HG02885 (cell line): ENCODE measurements around the gene PRXL2B.

Source experiments
- ATAC-seq: cut with Tn5 transposase; IDR thresholded peaks from one replicate; pipeline ENCODE4 v1.9.1; 2021; ENCODE audit warnings: mild to moderate bottlenecking; ENCODE audit not compliant: unreplicated experiment, poor library complexity

PRXL2B gene

DNA sequence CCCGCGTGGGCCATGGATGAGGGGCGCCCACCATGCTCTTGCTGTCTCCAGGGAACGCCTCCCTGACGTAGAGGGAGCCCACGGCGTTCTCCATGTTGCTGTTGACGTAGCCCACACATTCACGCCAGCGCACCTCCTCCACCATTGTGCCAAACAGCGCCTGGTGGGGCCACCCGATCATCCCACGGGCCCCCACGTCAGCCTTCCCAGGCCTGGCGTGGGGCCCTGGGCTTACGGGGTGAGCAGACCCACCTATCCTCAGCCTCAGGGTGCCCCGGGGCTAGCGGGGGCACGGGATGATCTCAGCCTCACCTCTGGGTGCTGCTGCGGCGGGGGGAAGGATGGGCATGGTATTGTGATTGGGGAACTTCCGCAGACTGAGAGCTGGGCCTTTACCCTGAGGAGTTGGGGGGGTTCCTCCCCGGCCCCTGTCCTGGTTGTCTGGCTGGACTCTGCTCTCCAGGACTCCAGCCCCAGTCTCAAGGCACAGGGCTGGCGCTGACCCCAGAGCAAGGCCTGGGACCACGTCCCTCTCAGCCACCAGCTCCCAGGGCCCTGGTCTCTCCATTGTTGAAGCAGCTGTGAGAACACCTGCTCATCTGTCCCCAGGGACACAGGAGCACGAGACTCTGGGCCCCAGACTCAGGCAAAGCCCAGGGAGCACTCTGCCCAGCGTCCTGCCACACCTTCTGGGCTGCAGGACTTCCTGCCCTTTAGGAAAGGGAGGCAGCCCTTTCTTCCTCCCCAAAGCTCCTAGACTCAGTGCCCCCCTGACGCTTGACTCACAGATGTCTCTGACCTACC lies 10.2 kb downstream of the PRXL2B start:
- no peak for ATAC-seq

DNA sequence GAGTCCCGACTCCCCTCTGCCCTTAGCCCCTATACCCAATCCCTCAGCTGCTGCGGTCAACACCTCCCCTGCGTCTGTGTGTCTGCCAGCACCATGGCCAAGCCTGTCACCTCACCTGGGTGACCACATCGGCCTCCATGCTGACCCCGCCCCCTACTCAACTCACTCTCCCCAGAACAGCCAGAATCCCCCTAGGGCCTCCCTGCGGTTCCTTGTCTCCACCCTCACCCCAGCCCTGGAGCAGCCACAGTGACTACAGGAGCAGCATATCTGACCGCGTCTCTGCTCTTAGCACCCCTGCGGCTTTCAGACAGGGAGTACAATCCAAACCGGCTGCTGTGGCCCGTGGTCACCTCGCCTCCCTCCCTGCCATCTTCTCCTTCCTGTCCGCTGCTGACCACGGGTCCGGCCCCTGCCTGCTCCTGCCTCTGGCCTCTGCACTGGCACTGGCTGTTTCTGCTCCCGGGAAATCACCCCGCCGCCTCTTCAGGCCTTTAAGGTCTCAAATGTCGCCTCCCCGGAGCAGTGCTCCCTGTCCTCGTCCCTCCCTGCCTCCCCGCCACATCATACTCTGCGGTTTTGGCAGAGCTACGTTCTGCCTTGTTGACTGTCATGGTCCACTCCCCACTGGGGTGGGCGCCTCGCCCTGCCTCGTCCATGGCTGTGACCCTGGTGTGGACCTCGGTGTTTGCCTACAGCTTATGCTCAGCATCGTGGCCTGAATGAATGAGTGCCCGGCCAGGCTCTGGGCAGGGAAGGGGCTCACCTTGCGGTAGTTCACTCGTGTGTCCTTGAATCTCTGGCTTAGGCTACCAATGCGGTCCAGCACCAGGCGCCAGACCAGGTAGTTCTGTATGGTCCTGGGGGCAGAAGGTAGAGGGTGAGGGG lies 11.1 kb downstream of the PRXL2B start:
- no peak for ATAC-seq

DNA sequence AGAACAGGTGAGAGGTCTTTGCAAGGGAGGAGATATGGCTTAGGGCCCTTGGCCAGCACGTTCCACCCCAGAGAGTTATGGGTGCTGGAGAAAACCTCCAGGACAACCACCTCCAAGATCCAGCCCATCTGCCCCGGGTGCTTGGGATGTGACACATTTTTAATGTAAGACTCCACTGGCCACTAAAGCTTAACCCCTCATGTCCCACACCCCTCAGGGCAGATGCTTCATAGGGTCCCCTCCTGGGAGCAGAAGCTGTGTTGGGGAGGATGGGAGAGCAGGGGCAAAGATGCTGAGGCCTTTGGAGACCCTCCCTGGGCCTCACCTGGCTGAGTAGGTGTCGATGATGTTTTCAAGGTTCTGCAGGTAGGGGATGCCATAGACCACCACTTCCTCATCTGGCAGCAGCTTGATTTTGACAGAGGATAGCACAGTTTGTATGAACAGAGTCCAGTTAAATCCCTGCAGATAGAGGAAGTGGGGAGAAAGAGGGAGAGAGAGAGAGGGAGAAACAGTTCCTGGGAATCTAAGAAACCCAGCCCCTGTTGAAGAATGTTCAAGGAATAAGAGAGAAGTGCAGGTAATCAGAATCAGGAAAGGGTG lies 11.9 kb downstream of the PRXL2B start:
- no peak for ATAC-seq

DNA sequence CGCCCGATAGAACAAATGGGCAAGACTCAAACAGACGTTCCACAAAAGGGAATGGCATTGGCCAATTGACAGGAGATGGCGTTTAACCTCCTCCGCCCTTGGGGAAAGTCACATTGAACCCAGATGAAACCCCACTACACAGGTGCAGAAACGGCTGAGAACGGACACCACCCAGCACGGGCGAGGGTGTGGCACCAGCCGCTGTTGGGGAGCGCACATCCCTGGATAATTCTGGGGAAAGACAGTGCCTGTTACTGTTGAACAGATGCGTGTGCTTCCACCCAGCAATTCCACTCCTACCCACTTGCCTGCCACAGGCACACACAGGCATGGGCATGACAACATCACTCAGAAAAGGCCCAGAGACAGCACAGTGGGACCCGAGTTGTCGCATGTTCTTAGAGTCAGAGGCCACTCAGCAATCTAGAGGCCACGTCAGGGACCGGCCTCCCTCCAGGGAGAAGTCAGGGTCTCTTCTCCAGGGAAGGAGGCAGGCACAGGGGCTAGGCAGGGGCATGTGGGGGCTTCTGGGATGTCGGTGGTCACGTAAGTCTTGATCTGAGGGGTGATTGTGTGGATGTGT lies 15.2 kb downstream of the PRXL2B start:
- ATAC-seq: no peak

DNA sequence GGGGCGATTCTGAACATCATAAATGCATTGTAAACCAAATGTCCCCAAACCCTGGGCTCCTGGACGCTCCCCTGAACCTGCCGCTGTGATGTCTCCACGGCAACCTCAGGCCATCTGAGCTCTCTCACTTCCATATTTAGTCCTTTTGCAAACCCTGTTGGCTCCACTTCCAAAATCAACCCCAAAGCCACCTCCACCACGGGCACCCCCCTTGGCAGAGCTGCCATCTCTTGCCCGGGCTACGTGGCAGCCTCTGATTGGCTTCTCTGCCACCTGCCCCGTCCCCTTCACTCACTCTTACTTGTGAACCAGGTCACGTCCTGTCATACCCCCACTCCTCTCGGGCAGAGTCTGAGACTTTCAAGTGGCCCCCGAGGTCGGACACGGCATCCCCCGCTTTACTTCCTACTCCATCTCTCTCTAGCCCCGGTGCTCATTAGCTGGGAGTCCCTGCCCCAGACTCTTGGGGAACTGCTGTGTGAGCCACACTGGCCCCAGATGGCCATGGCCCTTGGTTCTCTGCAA lies 15.8 kb downstream of the PRXL2B start:
- ATAC-seq: no peak

DNA sequence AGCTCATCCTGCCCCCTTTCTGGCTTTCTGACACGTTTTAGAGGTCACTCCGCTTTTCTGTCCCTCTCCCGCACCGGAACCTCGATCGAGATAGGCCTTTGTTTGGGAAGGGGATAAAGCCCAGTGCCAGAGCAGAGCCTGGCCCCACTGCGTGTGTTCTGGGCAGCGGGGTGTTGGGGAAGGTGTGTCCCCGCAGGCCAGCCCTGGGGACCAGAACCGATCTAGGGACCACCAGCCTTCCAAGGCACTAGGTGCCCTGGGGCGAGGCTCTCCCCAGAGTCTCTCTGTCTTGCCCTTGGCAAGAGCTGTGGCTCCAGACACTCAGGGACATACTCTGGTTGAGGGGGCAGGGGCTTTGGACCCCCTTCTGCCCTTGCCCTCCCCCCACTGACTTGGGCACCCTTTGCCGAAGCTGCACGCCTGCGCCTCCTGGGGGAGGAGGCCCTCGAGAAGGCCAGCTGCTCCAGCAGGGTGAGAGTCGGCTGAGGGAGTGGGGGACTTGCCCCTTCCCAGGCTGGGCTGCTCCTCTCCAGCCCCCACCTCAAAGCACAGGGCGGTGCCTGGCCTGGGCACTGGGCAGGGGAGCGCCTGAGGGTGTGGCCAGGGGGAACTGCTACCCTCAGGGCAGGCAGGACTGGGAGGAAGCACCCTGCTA lies 16.4 kb downstream of the PRXL2B start:
- no peak for ATAC-seq

DNA sequence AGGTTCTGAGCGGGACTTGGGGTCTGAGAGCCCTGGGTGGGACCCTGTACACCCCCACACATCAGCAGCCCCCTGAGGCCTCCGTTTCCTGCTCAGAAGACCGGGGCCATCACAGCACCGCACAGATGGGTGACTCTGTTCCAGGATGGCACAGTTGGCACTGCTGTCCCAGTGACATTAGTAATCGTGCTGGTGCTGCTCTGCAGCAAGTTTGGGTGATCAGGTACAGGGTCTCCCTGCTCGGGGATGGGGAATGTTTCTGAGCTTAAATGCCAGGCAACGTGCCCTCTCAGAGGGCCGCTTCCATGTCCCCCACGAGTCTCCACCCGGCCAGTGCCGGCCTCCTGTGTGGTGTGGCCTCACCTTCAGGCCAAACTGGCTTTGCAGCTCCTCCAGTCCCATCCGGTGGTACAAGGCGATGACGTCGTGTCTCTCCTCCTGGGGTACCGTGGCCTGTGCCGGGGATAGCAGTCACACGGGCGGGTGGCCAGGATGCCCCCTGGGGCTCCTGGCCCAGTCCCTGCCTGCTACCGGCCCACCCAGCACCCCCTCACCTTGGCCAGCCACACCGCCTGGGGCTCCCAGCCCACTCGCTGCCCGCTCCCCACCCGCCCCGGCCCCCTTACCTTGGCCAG lies 17.1 kb downstream of the PRXL2B start:
- no peak for ATAC-seq

DNA sequence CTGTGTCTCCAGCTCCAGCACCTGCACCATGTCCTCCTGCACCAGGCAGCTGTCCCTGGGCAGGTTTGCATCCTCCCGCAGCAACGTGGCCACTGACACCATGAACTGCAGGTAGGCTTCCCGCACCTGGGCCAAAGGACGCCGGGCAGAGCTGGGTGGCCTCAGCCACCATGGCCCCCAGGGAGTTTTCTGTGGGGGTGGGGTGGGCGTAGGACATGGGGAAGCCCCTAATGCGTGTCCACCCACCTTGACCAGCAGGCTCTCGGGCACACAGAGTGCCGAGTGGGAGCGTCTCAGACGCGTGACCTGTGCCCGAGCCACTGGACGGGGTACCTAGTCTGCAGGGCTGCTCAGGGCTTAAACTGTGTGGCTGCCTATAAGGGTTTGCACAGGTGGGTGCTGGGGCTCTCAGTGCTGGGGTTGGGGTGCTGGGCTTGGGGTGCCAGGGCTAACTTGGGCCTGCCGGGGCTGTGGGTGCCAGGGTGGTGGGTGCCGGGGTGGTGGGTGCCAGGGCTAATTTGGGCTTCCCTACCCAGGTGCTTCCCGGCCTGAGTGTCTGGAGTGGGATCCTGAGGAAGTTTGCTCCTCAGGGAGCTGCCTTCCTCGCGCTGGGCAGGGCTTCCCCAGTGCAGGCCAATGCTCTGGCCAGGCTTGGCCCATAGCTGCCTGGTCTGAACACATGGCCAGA lies 17.7 kb downstream of the PRXL2B start:
- ATAC-seq: no peak

DNA sequence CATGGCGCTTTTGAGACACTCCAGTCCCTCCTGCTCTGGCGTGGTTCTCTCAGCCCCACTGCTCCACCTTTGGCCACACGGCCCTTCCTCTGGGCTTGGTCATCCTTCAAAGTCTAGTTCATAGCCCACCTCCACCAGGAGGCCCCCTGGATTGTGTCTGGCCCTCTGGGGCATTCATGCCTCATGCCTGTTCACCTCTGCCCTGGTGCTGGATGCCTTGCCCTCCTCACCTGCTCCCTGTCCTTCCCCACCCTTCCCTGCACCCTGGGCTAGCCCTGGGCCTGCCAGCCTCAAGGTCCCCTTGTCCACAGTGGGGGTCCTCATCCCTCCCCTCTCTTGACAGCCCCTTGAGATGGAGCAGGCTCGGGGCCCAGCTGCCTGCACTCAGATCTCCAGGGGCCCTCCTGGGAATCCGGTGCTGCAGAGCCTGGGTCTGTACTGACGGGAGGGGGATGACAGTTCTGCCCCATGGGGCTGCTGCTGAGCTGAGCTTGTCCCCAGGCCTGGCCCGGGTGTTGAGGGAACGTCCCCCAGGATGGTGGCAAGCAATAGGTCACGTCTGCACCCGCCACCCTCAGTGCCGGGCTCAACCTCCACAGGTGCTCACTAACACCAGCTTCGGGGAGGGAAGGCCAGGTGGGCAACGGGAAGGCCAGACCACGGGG lies 18.4 kb downstream of the PRXL2B start:
- ATAC-seq: no peak

DNA sequence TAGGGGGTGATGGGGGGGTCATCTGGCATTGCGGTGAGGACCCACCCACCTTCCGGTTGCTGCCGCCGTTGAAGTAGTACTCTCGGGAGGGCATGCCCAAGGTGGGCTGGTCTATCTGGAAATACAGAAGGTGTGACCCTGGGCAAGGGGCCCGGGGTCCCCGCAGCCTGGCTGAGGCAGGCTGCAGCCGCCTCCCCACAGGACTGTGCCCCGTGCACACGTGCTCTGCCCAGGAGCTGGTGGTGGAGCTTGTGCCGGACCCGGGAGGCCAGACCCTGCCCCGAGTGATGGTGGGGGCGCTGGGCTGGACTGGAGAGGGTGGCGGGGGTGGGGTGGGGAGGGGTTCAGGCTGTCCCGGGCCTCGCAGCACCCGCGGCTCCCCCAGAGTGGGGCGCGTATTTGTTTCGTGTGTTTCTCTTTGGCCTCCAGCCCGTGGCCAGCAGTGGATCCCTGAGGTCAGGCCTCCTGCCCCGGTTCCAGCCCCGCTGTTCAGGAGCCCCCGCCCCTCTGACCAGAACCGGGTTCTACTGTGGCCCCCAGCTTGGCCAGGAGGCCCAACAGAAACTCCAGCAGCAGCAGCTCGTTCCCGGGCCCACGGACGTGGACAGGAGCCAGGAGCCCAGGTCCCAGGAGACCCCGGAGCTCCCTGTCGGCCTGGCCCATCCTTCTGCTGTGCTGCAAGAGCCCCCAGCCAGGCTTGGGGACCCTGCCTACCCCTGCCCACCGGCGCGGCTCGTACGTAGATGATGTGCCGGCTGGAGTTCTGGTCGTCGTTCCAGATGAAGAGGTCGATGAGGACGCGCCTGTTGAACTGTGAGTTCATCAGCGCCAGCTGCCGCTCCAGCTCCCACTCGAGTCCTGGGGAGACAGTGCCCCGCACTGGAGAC lies 19.2 kb downstream of the PRXL2B start:
- ATAC-seq: no peak

DNA sequence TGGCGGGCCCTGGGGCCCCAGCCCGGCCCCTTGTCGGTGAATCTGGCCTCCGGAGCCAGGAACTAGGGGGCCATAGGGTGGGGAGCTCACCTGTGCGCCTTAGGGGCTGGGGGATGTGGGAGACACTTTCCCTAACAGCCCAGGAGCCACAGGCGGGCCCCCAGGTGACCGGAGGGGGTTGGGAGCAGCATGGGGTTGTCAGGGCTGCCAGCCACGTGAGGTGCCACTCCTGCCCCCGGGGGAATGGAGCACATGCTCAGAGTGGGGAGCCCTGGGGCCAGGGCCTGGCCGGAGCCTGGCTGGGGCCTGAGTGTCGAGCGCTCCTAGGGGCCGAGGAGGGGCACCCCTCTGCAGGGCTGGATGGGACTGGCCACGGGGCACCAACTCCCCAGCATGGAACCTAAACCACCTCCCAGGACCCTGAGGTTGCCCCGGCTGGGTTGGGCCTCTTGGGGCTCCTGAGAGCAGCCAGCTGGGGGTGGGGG lies 19.9 kb downstream of the PRXL2B start:
- no peak for ATAC-seq

DNA sequence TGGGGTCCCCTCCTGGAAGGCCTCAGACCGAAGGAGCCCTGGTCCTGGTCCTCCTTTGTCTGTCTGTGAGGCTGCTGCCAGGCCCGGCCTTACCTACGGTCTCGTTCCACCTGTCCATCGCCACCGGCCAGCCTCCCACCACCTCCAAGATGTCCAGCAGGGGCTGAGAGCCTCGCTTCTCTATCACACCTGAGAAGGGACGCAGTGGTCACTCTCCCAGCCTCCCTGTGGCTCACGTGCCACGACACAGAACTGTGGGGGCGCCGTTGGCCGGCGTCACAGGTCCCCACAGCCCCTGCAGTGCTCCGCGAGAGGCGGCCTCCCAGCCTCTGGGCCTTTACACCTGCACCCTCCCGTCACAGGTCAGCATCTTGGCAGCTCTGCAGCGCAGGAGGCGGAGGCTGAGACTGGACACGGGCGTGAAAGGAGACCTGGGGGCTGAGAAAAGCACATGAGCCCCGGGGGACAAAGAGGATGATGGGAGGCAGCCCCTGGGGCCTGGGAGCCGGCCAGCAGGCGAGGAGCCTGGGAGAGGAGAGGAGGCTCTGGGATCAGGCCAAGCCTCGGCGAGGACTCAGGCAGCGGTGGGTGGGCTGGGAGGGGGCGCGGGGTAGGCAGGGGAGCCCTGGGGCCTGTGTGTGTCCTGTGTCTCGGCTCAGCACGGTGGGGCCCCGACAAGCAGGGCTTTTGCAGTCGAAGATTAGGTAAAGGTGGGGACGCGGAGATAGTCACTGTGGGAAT lies 20.5 kb downstream of the PRXL2B start:
- no peak for ATAC-seq

DNA sequence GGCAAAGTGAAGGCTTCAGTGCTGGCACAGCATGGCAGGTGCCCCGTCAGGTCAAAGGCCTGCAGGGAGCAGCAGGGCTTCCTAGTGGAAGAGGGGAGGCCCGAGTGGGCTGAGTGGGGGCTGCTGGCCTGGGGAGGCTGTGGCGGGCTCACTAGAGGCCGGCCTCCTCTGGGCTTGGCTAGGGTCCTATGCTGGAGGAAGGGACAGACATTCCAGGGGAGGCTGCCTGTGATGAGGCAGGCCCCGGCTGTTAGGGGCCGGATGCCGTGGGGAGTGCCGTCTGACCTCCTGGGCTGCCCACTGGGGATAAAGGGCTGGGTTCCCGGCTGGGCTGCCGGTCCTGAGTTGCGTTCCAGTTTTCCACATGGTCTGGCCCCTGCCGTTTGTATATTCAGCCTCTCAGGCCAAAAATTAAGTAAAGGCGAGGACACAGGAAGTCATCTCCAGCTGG lies 21.1 kb downstream of the PRXL2B start:
- no peak for ATAC-seq

DNA sequence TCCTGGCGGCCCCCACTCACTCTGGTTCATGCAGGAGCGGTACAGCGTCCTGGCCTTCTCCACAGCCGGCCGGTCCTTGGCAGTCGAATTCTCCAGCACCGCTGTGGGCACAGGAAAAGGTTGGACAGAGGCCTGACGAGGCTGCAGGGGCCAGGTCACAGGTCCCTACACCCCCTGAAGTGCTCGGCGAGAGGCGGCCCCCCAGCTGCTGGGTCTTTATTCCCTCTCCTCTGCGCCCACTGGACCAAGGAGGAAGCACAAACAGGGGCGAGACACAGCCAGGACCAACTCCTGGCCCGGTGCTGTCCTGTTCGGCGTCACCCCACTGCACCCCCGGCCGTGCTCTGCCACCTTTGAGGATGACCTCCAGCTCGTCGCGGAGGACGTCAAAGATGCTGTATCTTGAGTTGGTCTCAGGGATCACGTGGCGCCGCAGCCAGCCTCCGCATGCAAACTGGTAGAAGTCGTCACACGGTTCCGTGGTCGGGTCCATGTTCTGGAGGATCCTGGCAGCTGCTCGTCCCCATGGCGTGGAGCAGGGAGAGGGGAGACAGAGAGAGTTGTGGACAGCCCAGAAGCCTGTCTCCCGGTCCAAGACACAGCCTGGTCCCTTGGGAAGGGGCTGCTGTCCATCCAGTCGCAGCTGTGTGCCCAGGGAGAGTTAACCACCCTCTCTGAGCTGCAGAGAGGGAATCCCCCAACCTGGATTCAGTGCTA lies 22.9 kb downstream of the PRXL2B start:
- no peak for ATAC-seq

DNA sequence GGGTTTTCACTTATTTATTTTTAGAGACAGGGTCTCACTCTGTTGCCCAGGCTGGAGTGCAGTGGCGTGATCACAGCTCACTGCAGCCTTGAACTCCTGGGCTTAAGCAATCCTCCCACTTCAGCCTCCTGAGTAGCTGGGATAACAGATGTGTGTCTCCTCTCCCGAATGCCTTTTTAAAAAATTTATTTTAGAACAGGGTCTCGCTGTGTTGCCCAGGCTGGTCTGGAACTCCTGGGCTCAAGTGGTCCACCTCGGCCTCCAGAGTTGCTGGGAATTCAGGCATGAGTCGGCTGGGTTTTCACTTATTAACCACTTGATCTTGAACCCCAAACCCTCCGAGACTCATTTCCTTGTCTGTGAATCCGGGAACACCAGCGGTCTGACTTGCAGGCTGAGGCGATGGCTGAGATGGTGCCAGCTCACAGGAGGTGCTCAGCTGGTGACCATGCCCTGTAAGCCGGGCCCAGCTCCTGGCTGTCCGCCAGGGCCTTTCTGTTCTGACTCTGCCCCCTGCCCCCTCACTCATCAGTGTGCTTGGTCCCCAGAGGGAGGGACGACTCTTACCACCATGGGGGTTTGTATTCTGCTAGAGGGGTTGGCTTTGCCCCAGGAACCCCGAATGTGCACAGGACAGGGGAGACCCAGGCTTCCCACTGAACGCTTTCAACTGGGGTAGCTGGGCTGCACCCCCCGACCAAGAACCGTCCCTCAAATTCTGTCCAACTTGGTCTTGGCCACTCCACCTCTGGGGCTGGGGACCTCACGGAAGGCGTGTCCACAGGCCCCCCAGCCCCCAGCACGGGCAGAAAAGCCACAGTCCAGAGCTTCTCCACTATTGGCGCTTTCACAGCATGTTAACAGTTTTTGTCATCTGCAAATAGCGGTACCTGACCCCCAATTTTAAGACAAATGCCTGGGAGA lies 23.7 kb downstream of the PRXL2B start:
- no peak for ATAC-seq
